ENCODE data around the gene CAMK2B.

DNA sequence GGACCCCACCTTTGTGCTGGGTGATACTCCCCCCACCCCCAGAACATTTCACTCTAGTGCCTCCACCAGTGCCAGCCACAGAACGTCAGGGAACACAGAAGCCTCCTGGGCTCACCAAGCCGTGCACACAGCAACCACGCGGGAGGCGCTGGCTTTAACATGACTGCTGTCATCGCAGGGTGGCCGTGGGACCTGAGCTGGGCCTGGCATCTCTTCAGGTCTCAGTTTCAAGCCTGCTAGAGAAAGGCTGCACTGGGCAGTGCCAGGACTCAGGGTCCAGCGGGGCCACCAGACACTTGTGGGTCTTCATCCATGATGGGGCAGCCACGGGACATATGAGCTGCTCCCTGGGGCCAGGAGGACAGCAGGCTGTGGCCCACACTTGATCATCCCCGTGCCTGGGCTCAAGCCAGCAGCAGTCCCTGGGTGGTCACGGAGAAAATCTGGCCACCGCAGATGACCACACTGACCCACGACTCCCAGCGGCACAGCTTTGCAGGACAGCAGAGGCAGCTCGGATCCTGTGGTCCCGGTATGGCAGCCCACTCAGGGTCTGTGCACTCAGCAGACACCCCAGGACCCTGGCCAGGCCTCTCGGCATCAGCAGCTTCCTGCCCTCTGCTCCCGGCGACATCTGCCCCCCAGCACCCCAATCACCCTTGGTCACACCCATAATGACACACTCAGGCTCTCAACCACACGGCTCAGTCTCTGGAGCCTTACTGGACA, 44.2 kb downstream of the CAMK2B start:
- TF ChIP-seq CTCF (IDR thresholded peaks at IDR 0.05) (no peak), POLR2A (IDR thresholded peaks at IDR 0.05) (no peak)

Measured in suprapubic skin (tissue), 3 donors.